HG03135 (cell line): ENCODE data around the gene SNRNP40.

ENCODE experiments used
- ATAC-seq: cut with Tn5 transposase; IDR thresholded peaks from one replicate; pipeline ENCODE4 v1.9.1; 2021; ENCODE audit warnings: mild to moderate bottlenecking, moderate library complexity; ENCODE audit not compliant: unreplicated experiment

The SNRNP40 gene

GRCh38 chr1:31234123-31234708, 62.4 kb downstream of the SNRNP40 start:
- ATAC-seq: no peak

DNA sequence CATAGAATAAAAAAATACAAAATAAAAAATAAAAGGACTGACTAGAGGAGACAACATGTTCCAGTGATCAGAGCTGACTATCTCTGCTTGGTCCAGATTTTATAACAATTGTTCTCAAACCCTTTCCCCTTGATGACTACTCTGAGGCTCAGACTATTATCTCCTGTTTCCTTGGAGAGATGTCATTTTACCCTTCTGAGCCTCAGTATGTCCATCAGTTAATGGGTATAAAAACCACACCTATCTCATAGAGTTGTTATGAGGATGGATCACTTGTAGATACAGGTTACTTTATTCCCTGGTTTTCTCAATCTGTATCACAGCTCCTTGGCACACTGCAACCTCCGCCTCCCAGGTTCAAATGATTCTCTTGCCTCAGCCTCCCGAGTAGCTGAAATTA, 63.9 kb downstream of the SNRNP40 start:
- no peak for ATAC-seq

DNA sequence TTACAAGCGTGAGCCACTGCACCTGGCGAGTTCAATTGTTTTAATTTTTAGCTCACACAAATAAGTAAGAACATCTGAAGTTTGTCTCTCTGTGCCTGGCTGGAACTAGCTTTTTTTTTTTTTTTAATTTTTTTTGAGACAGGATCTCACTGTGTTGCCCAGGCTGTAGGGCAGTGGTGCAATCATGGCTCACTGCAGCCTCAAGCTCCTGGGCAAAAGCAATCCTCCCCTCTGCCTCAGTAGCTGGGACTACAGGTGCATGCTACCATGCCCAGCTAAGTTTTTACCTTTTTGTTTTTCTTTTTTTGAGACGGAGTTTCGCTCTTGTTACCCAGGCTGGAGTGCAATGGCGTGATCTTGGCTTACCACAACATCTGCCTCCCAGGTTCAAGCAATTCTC, 64.8 kb downstream of the SNRNP40 start:
- no peak for ATAC-seq

DNA sequence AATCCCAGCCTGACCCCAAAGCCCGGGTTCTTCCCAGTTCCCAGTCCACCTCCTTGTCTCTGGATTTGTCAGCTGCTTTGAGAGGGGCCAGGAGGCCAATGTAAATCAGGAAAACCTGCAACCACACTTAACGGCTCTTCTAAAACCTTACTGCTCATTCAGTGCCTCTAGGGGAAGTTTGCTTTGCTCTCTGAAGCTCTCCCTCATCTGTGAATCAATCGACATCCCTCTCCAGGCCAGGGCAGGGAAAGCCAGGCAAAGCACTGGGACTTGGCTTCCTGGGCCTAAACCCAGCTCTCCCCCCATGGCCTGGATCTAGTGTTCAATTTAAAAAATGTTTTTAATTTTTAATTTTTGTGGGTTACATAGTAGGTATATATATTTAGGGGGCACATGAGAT, 66.2 kb downstream of the SNRNP40 start:
- ATAC-seq: no peak

- no peak for ATAC-seq
Measured at GRCh38 chr1:31228986-31229385, 67.6 kb downstream of the SNRNP40 start.

DNA sequence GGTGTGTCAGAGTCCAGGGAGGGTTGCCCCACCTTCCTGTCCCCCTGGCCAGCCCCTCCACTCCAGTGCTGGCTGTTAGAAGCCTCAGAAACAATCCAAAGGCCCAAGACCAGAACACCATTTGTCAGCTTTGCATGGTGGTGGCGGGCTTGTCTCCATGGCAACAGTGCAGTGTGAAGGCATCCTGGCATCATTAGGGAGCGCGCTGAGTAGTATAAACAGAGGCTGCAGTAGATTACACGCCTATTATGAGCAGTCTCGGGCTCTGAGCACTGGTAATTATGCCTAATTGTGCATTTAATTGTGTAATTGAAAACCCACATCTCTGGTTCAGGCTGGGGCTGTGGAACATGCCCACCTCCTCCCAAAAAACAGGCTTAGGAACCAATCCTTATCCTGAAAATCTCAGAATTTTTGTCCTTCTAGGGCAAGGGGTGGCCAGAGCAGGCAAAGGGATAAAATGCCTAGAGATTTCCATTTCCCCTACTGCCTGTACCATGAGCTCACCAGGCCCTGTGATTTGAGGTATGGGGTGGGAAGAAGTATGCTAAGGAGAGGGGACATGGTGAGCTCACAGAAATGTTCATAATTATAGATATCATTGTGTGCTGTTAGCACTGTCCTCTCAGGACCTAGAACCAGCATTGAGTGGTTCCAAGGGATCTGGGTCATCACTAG, 68.6 kb downstream of the SNRNP40 start:
- ATAC-seq: no peak

DNA sequence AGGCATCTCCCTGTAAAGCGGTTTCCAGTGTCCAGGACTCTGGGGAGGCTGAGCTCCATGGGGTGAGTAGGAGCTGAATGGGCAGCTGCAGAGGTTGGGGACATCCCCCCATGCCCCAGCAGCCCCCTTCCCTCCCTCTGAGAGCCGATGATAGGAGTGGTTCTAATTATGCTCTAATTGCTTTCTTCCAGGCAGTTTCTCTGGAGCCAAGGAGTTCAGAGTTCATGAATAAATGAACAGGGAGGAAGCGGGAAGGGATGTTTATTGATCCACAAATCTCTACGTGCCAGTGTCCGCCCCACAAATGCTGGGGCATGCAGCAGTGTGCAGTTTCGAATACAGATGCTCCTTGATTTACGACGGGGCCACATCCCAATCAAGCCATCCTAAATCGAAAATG, 72.5 kb downstream of the SNRNP40 start:
- no peak for ATAC-seq

GRCh38 chr1:31222176-31222575, 74.4 kb downstream of the SNRNP40 start:
- ATAC-seq: no peak

- no peak for ATAC-seq
Measured at GRCh38 chr1:31221072-31221471, 75.5 kb downstream of the SNRNP40 start.

DNA sequence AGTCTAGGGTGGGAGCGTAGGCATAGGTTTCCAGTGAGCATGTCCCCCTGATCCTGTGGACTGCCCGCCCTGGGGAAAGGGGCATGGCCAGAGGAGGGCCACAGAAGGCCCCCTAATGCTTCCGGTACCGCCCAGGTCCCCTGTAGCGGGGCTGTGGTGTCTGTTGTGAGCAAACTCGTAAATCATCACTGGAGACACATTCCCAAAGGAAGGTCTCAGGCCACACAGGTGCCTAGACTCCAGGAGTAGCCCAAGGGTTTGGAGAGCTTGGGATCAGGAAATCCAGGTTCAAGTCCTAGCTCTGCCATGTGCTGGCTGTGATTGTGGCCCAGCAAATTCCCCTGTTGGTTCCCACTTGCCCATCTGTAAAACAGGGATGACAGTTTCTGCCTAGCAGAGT, 77.1 kb downstream of the SNRNP40 start:
- ATAC-seq: no peak

- ATAC-seq: no peak
Measured at GRCh38 chr1:31218705-31219104, 77.9 kb downstream of the SNRNP40 start.

- no peak for ATAC-seq
Measured at GRCh38 chr1:31216016-31216415, 80.6 kb downstream of the SNRNP40 start.

DNA sequence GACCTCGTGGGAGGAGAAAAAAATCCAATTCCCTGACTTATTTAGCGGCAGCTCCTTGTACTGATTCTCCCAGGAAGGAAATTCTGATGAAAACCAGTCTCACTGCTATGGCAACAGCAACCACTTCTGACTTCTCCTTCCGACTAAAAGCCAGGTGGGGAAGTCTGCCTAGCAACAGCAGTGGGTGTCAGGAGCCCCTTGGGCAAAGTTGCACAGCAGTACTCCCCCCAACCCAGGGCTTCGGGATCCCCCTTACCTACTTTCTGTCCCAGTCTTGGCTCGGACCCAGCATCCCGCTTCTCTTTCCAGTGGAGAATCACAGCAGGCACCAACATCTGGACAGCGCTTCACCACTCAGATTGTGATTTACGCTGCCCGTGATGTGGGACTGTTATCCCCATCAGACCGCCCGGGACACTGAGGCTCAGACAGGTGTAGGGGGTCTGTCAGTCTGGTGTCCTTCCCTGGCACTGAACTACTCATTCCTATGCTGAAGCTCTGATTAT, 81.5 kb downstream of the SNRNP40 start:
- ATAC-seq: no peak

- ATAC-seq: no peak
Measured at GRCh38 chr1:31214316-31215064, 82.1 kb downstream of the SNRNP40 start.
